Activated effector memory CD4-positive, alpha-beta T cell treated with Interleukin-2 at 50 U/mL for 16 hours (primary cell): ENCODE measurements around the gene GRPEL1.
A peak's percentile ranks its signal among the peaks of the same experiment; 100 is the strongest.
"Not testable (repeated sequence)": the region's sequence is repeated elsewhere in the genome, so short reads cannot be mapped to it uniquely, and the experiment has no call there.

ENCODE experiments used
- DNase-seq: peaks from one replicate; pipeline ENCODE4 v3.0.0-alpha.2; 2020

GRPEL1 gene

DNA sequence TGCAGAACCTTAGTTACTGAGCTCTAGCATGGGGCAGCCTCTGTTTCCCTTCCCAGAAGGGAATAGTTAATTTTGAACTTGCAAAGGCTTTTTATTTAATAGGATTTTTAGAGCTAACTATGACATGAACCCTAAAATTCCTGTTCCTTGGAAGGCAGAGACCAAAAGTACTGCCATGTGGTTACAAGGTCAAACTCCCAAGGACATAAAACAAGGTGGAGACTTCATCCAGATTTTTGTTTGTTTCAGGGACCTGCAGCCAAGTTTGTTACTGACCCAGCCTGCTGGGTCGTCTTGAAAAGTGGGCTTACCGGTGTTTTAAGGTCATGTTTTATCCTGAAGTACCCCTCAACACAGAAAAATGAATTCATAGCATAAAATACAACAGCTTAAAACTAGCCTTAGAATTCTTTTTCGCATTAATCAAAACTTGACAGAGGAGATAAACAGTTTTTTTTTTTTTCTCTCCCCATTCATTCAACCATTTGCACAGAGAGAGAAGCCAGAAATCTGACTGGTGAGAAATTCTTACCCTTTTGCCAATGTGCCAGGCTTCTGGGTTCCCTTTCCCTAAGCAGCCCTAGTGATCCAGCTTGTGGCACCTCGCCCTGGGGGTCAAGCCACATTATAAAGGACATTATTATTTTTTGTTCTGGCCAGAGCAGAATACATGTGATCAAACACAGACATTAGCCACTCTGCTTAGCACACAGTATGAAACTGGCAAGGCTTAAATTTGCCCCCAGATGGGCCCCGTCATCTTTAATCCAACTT lies 21.5 kb upstream of the GRPEL1 start:
- DNase-seq, result no peak

DNA sequence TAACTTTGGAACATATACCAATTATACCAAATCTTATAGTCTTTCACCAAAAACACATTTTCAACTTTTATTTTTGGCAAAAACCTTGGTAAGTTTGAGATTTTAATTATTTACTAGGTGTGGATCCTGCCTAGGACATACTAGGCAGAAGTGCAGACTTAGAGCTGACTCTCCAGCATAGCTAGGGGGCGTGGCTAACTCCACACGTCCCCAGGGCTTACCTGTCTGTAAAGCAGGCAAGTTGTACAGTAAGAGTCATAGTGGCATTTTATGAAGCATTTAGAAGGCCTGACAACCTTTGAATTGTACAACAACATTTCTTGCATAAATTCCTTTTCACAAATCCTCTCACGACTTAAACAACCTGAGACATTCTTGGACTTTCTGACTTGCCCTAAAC lies 19.2 kb upstream of the GRPEL1 start:
- DNase-seq, result no peak

DNA sequence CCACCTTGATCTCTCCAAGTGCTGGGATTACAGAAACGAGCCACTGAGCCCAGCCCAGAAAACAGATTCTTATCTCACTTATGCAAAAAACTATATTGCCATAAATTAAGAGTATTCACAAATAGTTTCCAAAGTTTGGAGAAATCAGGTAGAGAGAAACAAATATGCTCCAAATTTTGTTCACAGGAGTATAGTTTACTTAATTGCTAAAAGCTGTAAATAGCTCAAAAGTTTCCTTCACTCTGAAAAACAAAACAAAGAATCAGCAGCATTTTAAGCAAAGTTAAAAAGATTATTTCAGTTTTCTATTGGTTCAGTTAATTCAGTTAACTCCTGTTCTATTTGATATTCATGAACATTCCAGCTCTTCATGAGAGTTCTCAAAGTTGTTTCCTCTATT lies 18.5 kb upstream of the GRPEL1 start:
- no peak for DNase-seq

DNA sequence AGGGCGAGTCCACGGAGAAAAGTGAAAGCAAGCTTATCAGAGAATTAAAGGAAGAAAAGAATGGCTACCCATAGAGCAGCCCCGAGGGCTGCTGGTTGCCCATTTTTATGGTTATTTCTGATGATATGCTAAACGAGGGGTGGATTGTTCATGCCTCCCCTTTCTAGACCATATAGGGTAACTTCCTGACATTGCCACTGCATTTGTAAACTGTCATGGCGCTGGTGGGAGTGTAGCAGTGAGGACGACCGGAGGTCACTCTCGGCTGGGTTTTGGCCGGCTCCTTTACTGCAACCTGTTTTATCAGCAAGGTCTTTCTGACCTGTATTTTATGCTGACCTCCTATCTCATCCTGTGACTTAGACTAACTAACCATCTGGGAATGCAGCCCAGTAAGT lies 16.7 kb upstream of the GRPEL1 start:
- not testable (repeated sequence) for DNase-seq

DNA sequence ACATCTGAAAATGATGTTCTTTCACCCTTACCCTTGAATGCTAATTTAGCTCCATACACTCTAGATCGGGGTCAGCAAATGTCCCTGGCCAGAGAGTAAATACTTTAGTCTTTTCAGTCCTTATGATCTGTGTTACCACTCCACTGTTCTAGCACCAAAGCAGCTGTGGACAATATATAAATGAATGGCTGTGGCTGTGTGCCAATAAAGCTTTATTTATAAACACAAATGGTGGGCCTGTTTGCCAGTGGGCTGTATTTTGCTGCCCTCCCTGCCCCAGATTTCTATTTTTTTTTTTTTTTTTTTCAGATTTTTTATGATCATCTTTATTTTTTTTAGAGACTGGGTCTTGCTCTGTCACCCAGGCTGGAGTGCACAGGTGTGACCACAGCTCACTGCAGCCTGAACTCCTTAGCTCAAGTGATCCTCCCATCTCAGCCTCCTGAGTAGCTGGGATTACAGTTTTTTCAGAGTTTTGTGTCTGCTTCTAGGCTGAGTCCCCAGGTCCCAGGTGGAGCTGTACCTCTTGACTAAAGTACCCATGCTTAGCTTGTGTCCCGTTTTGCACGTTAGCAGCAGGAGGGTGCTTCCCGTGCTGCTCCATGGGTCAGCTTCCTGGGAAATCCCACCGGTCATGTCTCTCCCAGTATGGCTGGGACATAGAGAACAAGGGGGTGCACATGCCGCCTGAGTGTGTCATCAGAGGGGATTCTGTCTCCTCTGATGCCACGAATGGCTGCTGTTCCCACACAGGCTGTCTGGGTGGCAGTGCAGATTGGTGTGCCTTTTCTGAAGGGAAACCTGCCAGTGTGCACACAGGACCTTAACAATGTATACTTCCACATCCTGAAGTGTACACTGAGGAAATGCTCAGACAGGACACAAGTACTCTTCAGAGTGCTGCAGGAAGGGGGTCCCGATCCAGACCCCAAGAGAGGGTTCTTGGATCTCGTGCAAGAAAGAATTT lies 16.0 kb upstream of the GRPEL1 start:
- DNase-seq, result no peak

DNA sequence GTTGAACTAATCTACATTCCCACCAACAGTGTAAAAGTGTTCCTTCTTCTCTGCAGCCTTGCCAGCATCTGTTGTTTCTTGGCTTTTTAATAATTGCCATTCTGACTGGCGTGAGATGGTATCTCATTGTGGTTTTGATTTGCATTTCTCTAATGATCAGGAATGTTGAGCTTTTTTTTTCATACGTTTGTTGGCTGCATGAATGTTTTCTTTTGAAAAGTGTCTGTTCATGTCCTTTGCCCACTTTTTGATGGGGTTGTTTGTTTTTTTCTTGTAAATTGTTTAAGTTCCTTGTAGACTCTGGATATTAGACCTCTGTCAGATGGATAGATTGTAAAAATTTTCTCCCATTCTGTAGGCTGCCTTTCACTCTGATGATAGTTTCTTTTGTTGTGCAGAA lies 12.0 kb upstream of the GRPEL1 start:
- not testable (repeated sequence) for DNase-seq

DNA sequence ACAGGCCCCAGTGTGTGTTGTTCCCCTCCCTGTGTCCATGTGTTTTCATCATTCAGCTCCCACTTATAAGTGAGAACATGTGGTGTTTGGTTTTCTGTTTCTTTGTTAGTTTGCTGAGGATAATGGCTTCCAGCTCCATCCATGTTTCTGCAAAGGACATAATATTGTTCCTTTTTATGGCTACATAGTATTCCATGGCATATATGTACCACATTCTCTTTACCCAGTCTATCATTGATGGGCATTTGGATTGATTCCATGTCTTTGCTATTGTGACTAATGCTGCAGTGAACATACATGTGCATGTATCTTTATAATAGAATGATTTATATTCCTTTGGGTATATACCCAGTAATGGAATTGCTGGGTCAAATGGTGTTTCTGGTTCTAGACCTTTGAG lies 11.6 kb upstream of the GRPEL1 start:
- DNase-seq, result not testable (repeated sequence)

DNA sequence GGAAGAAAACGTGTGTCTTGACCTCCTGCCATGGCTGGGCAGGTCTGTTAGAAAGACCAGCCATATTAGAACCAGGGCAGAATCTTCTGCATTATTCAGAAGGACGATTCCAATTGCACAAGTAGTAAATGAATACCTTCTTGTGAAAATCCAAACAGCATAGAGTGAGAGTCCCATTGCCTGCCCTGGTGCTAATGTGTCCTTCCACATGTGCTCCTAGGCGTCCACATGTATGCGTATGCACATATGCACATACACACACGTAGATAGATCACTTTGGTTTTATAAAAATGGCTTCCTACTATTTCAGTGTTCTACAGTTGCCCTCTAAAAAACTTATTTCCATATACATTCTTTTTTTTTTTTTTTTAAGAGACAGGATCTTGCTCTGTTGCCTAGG lies 10.2 kb upstream of the GRPEL1 start:
- DNase-seq, result no peak

DNA sequence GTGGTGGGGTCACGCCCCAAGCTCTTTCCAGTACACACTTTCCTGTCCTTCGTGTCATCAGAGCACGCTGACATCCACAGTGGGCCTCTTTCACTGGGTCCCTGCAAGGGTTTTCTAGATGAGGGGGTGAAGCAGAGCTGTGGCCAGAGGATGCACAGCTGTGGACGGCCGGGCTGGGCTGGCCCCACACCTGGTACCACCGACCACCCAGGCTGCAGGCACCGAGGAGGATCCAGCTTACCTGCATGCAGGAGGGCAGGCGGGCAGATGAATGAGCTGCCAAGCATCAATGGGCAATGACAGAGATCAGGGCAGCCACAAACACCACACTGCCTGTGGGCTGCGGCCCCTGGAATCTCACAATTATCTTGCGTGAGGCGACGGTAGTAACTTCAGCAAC lies 9.5 kb upstream of the GRPEL1 start:
- no peak for DNase-seq

DNA sequence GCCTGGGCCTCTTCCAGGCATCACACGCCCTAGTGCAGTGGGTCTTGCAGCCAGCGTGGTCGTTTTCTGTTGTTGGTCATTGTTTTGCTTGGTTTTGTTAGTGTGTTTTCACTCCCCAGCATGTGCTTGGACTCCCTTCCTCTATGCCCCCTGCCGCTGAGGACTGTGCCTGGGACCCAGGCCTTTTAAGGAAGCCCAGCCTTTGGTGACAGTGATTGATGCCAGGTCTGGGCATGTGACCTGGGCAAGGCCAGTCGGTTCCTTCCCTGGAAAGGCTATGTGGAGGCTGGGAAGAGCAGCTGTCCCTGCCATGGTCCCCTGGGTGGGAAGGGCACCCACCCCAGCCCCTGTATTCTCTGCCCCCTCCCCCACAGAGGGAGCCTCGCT lies 8.8 kb upstream of the GRPEL1 start:
- no peak for DNase-seq

DNA sequence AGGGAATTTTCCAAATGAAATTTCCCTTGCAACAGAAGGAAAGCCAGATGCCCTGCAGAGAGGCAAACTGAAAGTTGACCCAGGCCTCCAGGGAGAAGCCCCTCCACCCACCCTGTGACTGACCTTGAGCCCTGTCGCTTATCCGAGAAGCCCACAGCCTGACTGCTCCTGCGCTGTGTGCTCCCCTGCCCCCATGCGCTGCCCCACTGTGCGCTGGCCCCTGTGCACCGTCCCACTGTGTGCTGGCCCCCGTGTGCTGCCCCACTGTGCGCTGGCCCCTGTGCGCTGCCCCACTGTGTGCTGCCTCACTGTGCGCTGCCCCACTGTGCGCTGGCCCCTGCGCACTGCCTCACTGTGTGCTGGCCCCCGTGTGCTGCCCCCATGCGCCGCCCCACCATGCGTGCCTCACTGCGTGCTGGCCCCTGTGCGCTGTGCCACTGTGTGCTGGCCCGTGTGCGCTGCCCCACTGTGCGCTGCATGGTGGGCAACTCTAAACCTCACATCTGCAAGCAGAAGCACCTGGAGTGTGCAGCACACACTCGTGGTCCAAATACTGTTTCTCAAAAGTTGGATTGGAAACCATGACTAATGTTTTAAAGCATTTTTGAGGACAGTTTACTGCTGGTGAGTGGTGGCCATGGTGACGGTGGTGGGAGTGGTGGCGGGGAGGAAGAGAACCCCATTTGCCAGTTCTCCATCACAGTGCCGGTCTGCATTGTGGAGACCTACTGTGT lies 8.3 kb upstream of the GRPEL1 start:
- DNase-seq, result no peak

DNA sequence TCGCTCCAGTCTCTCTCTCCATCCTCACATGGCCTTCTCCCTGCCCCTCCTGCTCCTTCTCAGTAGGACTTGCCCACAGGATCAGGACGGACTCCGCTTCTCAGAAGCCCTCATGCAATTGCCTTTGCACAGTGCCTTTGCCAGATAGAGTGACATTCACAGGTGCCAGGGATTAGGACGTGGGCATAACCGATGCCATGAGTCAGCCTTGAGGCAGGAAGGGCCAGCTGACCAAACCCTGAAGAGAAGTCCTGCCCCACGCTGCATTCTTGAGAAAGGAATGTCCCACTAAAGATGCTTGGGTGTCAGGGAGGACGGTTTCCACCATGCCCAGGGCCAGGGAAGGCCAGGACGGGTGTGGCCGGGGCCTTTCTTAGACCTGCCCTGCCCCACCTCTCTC lies 6.6 kb upstream of the GRPEL1 start:
- no peak for DNase-seq

DNA sequence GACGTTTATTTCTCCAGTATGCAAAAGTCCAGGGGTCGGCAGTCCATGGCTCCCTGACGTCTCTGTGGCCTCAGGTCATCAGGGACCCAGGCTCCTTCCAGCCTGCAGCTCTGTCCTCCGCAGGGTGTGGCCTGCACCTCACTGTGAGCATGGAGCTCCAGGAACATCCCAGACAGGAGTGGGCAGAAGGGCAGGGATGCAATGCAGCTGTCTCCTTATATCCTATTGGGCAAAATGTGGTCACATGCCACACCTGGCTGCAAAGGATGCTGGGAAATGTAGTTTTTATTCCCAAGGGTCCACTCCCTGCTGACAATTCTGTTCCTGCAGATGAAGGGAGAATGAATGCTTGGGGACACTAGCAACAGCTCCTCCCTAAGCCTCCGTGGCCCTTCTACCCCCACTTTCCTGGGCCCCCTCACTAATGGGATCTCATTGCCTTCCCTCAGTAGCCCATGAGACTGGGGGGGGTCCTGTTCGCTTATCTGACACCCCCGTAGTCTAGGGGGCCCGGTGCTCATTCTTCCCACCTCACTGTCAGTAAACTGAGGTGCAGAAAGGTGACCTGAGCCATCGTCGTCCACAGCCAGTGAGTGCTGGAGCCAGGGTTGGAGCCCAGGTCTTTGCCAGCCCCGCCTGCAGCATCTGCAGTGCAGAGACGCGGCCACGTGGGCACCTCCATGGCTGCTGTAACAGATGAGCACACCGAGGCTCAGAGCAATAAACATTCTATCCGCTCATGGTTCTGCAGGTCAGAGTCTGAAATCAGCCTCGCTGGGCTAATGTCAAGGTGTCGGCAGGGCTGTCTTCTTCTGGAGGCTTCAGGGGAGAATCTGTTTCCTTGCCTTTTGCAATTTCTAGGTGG lies 5.9 kb upstream of the GRPEL1 start:
- DNase-seq, result no peak

DNA sequence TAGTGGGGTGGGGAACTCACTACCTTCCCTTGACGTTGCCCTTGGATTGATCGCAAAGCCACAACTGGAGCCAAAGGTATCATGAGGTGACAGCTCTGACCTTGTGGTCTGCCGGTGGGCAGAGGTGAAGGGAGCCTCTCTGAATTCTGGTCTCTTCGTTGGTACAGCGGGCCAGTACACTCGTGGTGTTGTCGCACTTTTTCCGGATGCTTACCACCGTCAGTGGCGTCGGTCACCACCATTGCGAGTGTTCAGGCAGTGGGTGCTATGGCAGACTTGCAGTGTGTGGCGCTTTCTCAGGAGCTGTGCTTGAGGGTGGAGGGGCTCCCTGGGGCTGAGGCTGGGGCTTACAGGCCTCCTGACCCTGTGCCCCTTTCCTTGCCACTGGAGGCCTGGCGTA lies 5.2 kb upstream of the GRPEL1 start:
- DNase-seq, result no peak

DNA sequence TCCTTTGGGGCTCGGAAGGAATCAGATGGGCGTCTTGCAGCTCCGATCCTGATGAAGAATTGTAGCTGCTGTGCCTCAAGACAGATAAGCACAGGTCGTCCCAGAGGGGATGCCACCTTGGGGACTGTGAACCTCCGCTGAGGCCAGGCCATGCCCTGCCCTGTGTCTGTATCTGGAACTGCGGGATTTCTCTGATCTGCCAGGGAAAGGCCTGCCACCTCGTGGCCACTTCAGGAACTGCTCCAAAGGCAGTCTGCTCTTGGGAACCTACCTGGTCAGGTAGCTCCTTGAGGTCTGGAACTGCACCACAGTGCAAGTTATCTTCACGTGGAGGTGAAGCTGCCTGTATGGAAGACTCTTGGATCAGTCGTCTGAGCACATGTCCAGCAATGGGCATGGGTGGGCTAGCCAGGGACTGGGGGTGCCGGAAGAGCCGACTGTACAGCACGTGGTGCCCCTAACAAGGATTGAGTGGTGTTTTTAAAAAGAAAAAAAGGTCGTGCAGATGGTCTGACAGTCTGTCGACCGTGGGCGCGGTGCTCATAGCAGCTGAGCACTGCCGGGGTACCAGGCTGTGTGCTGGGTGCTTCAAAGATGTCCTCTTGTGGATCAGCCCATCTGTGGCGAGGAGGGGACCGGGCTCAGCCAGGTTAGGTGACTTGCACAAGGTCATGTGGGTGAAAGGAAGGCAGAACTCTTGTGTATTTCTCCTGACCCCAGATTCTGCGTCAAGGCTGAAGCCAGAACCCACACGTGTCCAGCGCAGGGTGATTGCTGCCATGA lies 3.1 kb upstream of the GRPEL1 start:
- peak; percentile 79 for DNase-seq

DNA sequence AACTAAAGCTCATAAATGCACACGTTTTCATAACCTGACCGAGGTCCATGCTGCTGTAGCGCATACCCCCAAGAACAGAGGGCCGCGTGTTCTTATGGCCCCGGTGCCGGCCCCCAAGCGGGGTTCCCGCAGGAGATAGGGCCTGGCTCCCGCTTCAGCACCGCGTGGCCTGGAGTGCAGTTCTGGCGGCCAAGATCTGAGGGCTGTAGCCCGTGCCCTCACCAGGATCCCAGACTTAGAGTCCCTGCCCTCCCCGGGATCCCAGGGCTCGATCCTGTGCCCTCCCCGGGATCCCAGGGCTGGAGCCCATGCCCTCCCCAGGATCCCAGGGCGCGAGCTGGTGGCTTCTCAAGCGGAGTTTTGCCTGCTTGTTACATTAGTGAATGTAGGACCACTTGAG lies 1.0 kb upstream of the GRPEL1 start:
- no peak for DNase-seq

DNA sequence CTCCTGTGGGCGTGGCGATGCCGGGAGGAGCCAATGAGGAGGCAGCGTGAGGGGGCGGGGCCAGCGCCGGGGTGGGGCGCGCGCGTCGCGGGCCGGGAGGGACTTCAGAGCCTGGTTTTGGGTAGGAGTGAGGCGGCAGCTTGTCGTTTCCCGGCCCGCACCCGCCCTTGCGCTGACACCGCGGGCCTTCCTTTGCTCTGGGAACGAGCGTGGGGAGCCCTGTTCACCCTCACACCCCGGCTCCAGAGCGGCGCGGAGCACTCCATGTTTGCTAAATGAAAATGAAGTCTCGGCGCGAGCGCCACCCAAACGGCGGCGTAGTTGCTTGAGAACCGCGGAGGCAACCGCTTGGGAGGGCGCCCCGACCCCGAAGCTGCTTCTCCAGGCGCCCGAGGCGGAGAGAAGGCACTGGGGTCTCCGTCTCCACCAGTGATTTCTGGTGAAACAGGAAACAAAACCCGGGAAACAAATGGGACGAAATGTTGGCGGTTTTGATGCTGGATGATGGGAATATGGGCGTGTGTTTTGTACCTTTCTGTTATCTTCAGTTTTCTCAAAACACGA lies 497 bp upstream of the GRPEL1 start:
- peak; percentile 100 for DNase-seq

DNA sequence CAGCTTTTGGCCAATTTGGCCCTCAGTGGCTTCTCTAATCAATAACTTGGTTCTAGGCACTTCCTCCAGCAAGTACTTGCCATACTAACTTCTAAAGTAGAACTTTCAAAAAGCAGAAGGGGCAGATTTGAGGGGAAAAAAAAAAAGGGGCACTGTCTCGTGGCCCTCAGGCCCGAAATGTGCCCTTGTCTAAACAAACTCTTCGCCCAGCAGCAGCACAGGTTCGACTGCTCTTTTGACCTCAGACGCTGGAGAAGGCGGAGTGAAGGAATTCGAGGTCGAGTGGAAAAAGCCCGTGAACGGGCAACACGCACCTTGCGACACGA lies 775 bp downstream of the GRPEL1 start:
- DNase-seq, result no peak

DNA sequence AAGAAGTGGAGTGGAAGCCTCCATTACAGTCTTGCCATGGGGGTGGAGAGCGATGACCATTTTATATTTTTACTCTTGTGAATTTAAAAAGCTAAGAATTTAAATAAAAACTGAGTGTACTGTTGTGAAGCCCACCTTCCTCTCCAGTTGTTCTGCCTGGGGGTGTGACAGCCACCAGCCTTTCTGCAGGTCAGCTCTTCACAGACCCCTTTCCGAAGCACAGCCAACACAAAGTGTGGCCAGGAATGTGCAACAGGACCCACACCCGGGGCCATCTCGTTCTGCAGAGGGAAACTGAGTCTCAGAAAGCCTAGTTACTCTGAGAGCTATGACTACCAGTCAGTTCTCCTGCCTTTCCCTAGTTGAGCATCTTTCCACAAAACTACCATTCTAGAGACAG lies 1.4 kb downstream of the GRPEL1 start:
- DNase-seq, result no peak

DNA sequence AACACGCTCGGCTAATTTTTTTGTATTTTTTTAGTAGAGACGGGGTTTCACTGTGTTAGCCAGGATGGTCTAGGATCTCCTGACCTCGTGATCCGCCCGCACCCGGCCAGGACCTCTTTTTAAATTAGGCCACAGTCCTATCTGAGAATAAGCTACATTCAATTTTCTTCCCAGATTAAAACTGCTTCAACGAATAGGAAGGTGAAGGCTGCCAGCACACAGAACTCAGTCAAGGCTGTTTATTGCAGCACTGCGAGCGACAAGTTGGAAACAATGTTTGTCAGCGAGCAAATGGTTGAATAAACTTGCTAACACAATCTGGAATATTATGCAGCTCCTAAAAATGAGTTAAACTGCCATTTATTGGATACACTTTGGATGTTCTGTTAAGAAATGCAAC lies 1.9 kb downstream of the GRPEL1 start:
- no peak for DNase-seq

DNA sequence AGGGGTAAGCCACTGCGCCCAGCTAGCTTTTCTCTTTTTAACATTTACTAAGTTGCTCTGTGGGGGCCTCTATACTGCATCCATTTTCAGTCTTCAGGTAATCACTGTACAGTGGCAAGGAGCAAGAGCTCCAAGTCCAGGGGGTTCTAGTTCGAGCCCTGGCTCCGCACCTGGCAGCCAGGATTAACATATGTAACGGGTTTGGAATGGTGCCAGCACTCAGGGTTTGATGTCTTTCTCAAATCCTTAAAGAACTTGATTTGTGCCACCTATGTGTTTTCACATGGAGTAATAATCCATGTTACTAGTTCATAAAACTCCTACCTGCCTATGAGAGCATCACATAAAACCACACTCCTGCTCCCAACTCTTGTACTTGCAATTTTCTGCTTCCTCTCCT lies 4.5 kb downstream of the GRPEL1 start:
- DNase-seq, result no peak

DNA sequence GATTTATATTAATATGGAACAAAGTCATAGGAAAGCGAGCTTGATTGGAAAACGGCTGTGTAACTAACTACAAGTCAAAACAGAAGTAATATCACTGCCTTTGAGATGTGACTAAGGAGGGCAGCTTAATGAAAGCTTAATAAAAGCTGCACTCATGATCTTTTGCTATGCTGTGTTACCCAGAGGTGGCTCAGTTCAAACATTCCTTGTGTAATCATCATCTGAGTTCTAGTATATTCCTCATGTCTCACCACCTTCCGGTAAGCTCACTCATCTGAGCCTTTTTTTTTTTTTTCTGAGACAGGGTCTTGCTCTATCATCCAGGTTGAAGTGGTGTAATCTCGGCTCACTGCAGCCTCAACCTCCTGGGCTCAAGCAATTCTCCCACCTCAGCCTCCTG lies 5.0 kb downstream of the GRPEL1 start:
- DNase-seq, result no peak
